PC-9 (cell line): ENCODE measurements around the gene PBX1.

ENCODE experiments used
- CTCF ChIP-seq: fragments of 200-600 bp; sonication (generic); conservative IDR thresholded peaks from 2 replicates; pipeline ENCODE4 v1.6.1; 2017; ENCODE audit warnings: mixed run types, antibody characterized with exemption, mild to moderate bottlenecking, moderate library complexity
- EZH2 ChIP-seq: fragments of 200-600 bp; sonication (generic); IDR thresholded peaks from 2 replicates; pipeline ENCODE4 v1.8.0; 2017; ENCODE audit warnings: antibody characterized with exemption, low read depth

- no peak for TF ChIP-seq CTCF
- TF ChIP-seq EZH2: no peak
Measured at GRCh38 chr1:164726235-164726634, 167.3 kb downstream of the PBX1 start.
